Measurements from ENCODE around the gene PER3. TPM values are rescaled to one million over a fixed set of nuclear protein-coding genes. Genes with fewer than 3 reads are reported as not detected.

The PER3 gene
- total and polyA plus RNA-seq, 9 of the 15 experiments (the other 6 are each of a cell fraction or from before 2014, with no cell fraction given): 11.9 to 22.5 (median 14.6) TPM

DNA sequence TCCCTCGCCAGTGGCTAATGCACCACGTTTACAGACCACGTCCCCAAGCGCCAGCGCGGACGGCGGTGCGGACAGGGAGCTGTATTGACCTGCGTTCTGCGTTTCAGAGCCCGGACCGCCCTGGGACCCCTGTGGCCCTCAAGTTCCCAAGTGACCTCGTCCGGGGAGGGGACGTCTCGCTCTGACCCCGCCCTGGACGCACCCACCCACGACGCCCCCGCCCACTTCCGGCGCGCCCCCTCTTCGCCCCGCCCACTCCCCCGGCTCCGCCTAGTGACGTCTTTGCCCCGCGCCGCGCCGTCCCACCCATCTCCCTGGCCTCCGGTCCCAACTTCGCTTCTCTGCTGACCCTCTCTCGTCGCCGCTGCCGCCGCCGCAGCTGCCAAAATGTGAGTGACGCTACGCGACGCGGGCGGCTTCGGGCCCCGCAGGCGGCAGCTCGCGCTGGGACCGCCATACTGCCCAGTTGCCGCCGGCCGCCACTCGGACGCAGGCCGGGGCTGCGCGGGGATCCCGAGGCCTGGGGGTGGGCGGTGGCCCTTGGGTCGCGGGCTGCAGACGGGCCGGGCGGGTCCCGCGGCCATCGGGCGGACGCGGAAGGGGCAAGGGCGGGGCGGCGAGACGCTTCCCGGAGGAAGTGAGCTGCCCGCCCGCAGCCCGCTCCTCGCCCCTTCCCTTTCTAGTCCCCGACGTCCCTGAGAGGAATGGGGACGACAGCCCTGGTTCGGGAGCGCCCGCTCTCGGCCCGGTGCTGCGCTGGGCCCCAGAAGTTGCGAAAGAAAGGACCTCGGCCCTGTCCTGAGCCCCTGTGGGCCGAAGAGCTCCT, 12.9 kb upstream of the PER3 start, which contains the start of gene VAMP3 (continued):
- peak; percentile 97 for TF ChIP-seq MTA1 (IDR thresholded peaks at IDR 0.05; ENCODE audit: borderline replicate concordance)
- no peak for TF ChIP-seq CHCHD3 (CRISPR knock-in tag; IDR thresholded peaks at IDR 0.05)
- TF ChIP-seq, protein P1, sequence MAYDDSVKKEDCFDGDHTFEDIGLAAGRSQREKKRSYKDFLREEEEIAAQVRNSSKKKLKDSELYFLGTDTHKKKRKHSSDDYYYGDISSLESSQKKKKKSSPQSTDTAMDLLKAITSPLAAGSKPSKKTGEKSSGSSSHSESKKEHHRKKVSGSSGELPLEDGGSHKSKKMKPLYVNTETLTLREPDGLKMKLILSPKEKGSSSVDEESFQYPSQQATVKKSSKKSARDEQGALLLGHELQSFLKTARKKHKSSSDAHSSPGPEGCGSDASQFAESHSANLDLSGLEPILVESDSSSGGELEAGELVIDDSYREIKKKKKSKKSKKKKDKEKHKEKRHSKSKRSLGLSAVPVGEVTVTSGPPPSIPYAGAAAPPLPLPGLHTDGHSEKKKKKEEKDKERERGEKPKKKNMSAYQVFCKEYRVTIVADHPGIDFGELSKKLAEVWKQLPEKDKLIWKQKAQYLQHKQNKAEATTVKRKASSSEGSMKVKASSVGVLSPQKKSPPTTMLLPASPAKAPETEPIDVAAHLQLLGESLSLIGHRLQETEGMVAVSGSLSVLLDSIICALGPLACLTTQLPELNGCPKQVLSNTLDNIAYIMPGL (CRISPR knock-in tag; IDR thresholded peaks at IDR 0.05): 0 out of 2 replicates have a peak, but pooled peaks have one; percentile 3
- TF ChIP-seq FOXK2 (conservative IDR thresholded peaks at IDR 0.05 in 1 of 2, IDR thresholded peaks at IDR 0.05 in 1 of 2; ENCODE audit: low read depth in 2 of 2): 0 out of 4 replicates have a peak, but pooled peaks of 1 of the 2 experiments have one; percentile 37
- no peak for TF ChIP-seq ILK (tag; IDR thresholded peaks at IDR 0.05; ENCODE audit: borderline replicate concordance, low read depth)
- peak; percentile 79; the same call in 1 of the 2 replicates for TF ChIP-seq ZBTB1 (CRISPR knock-in tag; IDR thresholded peaks at IDR 0.05; ENCODE audit: borderline replicate concordance, low read depth)
- no peak for TF ChIP-seq KLF10 (CRISPR knock-in tag; IDR thresholded peaks at IDR 0.05)

DNA sequence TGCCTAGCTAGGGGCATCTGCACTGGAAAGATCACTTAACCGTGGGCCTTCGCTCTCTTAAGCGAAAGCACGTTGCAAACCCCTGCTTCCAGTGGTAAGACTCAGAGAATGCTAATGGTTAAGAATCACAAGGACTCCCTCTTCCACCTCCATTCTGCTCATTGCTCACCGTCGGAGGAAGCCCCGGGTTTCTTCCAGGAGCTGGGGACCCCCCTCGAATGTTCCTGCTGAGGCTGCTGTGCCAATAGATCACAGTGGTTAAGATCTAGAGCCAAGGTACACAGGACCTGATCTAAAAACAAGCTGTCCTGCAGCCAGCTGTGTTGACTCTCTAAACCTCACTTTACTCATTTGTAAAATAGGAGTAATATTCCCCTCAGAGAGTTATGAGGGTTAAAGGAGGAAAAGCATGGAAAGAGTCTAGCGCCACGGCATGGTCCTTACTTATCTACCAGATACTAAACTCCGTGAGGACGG, 12.2 kb upstream of the PER3 start:
- peak overlapping the region; percentile 79 for H2AFZ ChIP-seq (ENCODE audit: low read depth, low read length)
- H3K4me3 ChIP-seq: peak overlapping the region; percentile 90
- no peaks in the 10 kb centered on the region for H4K20me1 ChIP-seq (replicated peaks; ENCODE audit: control insufficient read depth, insufficient read depth, low read length)
- H3K9ac ChIP-seq (ENCODE audit: insufficient read depth in 1 of 2, low read depth in 2 of 2, low read length in 2 of 2): peak overlapping the region; percentile 82 to 93
- ChIA-PET CTCF (ENCODE audit: low intra/inter-chr PET ratio) (no interaction called here), POLR2A (interaction anchor here (0.6 to 1.4 kb wide), 4 partner anchors 10 to 106 kb away, joined by 3 to 5 read pairs (median 4); no protein-coding TSS in a partner anchor)
- TF ChIP-seq, protein P2, sequence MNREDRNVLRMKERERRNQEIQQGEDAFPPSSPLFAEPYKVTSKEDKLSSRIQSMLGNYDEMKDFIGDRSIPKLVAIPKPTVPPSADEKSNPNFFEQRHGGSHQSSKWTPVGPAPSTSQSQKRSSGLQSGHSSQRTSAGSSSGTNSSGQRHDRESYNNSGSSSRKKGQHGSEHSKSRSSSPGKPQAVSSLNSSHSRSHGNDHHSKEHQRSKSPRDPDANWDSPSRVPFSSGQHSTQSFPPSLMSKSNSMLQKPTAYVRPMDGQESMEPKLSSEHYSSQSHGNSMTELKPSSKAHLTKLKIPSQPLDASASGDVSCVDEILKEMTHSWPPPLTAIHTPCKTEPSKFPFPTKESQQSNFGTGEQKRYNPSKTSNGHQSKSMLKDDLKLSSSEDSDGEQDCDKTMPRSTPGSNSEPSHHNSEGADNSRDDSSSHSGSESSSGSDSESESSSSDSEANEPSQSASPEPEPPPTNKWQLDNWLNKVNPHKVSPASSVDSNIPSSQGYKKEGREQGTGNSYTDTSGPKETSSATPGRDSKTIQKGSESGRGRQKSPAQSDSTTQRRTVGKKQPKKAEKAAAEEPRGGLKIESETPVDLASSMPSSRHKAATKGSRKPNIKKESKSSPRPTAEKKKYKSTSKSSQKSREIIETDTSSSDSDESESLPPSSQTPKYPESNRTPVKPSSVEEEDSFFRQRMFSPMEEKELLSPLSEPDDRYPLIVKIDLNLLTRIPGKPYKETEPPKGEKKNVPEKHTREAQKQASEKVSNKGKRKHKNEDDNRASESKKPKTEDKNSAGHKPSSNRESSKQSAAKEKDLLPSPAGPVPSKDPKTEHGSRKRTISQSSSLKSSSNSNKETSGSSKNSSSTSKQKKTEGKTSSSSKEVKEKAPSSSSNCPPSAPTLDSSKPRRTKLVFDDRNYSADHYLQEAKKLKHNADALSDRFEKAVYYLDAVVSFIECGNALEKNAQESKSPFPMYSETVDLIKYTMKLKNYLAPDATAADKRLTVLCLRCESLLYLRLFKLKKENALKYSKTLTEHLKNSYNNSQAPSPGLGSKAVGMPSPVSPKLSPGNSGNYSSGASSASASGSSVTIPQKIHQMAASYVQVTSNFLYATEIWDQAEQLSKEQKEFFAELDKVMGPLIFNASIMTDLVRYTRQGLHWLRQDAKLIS (CRISPR knock-in tag; IDR thresholded peaks at IDR 0.05): no peak
- TF ChIP-seq, protein P3, sequence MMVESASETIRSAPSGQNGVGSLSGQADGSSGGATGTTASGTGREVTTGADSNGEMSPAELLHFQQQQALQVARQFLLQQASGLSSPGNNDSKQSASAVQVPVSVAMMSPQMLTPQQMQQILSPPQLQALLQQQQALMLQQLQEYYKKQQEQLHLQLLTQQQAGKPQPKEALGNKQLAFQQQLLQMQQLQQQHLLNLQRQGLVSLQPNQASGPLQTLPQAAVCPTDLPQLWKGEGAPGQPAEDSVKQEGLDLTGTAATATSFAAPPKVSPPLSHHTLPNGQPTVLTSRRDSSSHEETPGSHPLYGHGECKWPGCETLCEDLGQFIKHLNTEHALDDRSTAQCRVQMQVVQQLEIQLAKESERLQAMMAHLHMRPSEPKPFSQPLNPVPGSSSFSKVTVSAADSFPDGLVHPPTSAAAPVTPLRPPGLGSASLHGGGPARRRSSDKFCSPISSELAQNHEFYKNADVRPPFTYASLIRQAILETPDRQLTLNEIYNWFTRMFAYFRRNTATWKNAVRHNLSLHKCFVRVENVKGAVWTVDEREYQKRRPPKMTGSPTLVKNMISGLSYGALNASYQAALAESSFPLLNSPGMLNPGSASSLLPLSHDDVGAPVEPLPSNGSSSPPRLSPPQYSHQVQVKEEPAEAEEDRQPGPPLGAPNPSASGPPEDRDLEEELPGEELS (CRISPR knock-in tag; IDR thresholded peaks at IDR 0.05; ENCODE audit: borderline replicate concordance): peak; percentile 40; the same call in 1 of the 2 replicates
- H3K27ac ChIP-seq (ENCODE audit: extremely low read depth, low read depth, low read length): peak overlapping the region; percentile 77
- BruUV-seq (replicated peaks): no TSS peak
- H3K4me1 ChIP-seq (replicated peaks in 1 of 2; ENCODE audit: control insufficient read depth in 2 of 2, insufficient read depth in 2 of 2, low read length in 2 of 2): peaks cover 9 to 17% of the 10 kb centered on the region in 2 experiments
- peak in 1 of 4 experiments; percentile 34 for DNase-seq (ENCODE audit: extremely low read depth in 1 of 4, low spot score in 3 of 4)
- no peak for FAIRE-seq
- H3K79me2 ChIP-seq (ENCODE audit: control insufficient read depth, insufficient read depth, low read length): peaks cover 40% of the 10 kb centered on the region
- in situ Hi-C loops (cut with MboI) (no loop called here), intact Hi-C loops (cut with micrococcal nuclease) (no loop called here)
- no peaks in the 10 kb centered on the region for H3K9me1 ChIP-seq (ENCODE audit: control insufficient read depth, insufficient read depth, low read length)
- H3K9me3 ChIP-seq (replicated peaks; ENCODE audit: control insufficient read depth, insufficient read depth, low read depth, low read length): no peaks in the 10 kb centered on the region
- H3K4me2 ChIP-seq (ENCODE audit: insufficient read depth, low read length): peak overlapping the region; percentile 96
- H3K27me3 ChIP-seq (ENCODE audit: control insufficient read depth in 2 of 2, insufficient read depth in 2 of 2, low read length in 2 of 2): no peaks in the 10 kb centered on the region
- WGBS (ENCODE audit: insufficient coverage, low coverage, missing lambda C conversion rate): 2% methylated on average over 12 of the region's 12 CpGs
- ATAC-seq: no peak
- peaks cover 31% of the 10 kb centered on the region for H3K36me3 ChIP-seq (ENCODE audit: control insufficient read depth, insufficient read depth, low read length)

Data from K562 (cell line).